RKO (cell line): ENCODE data around the gene OSBPL10.

ENCODE experiments used
- DNase-seq: peaks from one replicate; pipeline ENCODE4 v3.0.0-alpha.2; 2016; ENCODE audit warnings: low spot score

The OSBPL10 gene

DNA sequence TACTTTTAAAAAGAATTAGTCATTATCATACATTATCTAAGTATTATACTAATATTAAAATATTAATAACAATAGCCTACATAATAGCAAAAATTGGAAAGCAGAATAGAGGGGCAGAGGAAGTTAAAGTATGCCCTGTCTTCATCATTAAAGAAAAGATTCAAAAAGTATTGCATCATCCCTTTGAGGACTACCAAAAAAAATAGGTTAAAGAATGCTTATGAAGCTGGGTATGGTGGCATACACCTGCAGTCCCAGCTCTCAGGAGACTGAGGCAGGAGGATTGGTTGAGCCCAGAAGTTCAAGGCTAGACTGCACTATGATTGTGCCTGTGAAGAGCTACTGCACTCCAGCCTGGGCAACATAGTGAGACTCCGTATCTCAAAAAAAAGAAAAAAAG, 240.7 kb downstream of the OSBPL10 start:
- no peak for DNase-seq

GRCh38 chr3:31738412-31738811, 242.7 kb downstream of the OSBPL10 start:
- DNase-seq: no peak

DNA sequence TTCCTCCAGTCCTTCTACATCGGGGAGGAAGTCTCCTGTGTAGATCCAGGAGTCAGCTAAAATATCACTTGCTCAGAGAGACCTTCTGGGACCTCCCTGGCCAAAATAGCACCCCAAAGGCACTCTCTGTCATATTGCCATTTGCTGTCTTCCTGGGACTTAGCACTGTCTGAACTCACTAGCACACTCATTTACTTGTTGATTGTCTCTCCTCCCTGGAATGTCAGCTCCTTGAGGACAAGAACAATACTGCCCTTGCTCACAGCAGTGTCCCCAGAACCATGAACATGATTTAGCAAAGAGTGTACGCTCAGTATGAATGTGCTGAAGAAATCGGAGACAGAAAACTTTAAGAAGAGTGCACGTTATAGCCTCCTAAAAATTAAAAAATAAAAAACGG, 245.4 kb downstream of the OSBPL10 start:
- DNase-seq: no peak

- DNase-seq: no peak
These were observed 247.8 kb downstream of the OSBPL10 start for GRCh38 chr3:31733234-31733667.

GRCh38 chr3:31732548-31732947, 248.5 kb downstream of the OSBPL10 start:
- no peak for DNase-seq

DNA sequence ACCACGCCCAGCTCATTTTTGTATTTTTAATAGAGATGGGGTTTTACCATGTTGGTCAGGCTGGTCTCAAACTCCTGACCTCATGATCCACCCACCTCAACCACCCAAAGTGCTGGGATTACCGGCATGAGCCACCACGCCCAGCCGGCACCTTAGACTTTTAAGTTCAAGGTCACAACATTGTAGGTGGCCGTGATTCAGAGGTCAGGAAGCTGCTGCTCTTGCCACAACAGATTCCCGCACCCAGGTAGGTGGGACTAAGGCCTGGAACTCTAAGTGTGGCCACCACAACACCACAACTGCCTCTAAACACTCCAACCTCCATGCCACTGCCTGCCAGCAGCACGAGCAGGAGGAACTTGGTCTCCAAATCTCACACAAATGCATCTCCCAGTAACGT, 251.5 kb downstream of the OSBPL10 start:
- DNase-seq: no peak

- no peak for DNase-seq
These were observed 252.0 kb downstream of the OSBPL10 start for GRCh38 chr3:31729082-31729481.

GRCh38 chr3:31728403-31728802, 252.7 kb downstream of the OSBPL10 start:
- no peak for DNase-seq

DNA sequence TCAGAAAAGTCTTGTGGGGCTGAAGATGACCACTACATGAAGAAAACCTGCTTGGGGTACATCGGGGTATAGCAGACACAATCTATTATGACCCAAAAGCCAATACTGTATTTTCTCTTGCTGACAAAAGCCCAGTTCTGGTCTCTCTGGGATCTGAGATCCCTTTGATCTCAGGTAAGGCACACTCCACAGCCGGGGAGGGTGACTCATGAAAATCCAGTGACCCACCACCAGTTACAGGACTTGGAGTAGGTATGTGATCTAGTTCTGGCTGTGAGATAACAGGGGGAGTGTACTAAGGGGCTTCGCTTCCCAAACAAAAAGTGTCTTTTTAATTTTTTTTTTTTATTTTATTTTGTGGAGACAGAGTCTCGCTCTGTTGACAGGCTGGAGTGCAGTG, 255.1 kb downstream of the OSBPL10 start:
- no peak for DNase-seq

- DNase-seq: no peak
These were observed 255.5 kb downstream of the OSBPL10 start for GRCh38 chr3:31725568-31725967.

GRCh38 chr3:31724651-31725050, 256.4 kb downstream of the OSBPL10 start:
- peak; percentile 28 for DNase-seq

- DNase-seq: no peak
These were observed 256.9 kb downstream of the OSBPL10 start for GRCh38 chr3:31724116-31724515.

GRCh38 chr3:31723701-31724100, 257.4 kb downstream of the OSBPL10 start:
- DNase-seq: no peak

GRCh38 chr3:31721676-31722075, 259.4 kb downstream of the OSBPL10 start:
- DNase-seq: no peak

DNA sequence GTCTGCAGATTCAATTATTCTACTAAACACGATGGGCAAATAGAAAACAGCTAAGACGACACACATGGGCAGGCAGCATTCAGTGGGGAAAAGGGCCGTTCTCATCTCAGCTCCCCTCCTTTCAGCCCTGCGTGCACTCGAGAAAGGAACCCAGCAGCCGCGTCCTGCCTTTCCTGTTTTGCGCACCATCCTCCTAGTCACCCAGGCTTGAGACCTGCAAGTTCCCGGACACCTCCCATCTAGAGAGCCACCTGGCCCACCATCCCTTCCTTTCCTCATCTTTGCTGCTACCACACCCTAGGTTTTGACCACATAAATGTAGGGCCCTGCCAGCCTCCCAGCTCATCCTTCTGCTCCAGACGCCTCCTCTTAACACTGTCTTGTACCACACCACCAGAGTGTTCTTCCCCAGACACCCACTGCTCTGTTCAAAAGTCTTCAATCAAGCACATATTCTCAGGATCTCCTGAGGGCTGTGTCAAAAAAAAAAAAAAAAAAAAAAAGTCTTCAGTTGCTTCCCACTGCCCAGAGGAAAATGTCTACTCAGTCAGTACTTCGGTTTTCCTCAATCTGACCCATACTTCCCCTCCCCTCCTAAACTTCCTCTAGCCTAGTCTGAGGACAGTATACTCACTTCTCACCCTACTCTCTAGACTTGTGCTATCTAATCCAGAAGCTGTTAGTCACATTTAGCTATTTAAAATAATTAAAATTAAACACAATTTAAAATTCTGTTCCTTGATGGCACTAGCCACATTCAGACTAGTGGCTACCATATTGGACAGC, 266.4 kb downstream of the OSBPL10 start:
- no peak for DNase-seq

DNA sequence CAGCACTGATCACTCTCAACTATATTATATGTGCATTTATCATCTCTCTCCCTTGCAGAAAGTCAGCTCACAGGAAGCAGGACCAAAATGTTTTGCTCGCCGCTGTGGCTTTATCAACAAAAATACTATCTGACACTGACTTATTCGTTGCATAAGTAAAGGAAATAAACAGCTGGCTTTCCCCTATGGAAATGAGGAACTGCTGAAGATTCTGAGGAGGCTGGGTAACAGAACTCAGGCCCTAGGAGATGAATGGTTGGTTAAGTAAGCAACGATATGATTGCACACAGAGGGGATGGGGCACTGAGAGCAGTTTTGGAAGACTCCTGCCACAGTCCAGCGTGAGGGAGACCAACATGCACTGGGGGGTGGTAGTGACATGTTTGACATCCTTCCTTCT, 267.2 kb downstream of the OSBPL10 start:
- no peak for DNase-seq

- DNase-seq: no peak
These were observed 270.8 kb downstream of the OSBPL10 start for GRCh38 chr3:31710123-31710803.

DNA sequence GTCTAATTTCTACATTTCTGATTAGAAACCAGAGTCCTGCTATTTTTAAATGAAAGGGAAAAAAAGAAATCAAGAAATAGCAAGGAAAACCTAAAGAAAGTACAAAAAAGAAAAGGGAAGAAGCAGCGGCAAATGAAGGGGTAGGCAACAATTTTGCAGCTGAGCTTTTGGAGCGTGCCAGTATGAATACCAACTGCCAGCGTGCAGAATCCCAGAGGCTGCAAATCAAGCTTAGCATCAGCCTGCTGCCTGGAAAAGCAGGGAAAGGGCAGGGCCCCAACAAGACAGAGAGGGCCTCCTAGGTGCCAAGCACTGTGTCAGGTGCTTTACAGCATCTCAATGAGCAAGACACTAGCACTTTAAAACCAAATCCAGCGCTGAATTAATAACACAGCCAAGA, 271.5 kb downstream of the OSBPL10 start:
- no peak for DNase-seq

DNA sequence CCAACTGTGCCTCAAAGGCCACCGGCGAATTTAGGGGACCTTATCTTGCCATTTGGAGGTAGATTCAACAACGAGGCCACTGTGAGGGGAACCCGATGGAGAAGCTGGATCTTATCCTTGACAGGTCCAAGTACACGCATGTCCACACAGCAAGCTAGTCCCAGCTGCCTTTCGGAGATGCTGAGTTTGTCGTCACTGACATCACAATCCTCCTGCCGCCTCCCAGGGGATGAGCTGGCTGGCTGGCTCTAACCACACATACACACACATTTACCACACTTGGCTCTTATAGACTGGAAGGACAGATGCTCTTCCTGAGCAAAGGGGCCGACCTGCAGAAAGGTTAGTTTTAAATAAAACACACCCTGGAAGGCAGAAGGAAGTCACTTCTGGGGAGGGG, 272.1 kb downstream of the OSBPL10 start:
- no peak for DNase-seq

GRCh38 chr3:31707286-31707685, 273.8 kb downstream of the OSBPL10 start:
- no peak for DNase-seq

- no peak for DNase-seq
These were observed 275.3 kb downstream of the OSBPL10 start for GRCh38 chr3:31705736-31706135.

GRCh38 chr3:31704591-31705179, 276.4 kb downstream of the OSBPL10 start:
- peak; percentile 68 for DNase-seq

DNA sequence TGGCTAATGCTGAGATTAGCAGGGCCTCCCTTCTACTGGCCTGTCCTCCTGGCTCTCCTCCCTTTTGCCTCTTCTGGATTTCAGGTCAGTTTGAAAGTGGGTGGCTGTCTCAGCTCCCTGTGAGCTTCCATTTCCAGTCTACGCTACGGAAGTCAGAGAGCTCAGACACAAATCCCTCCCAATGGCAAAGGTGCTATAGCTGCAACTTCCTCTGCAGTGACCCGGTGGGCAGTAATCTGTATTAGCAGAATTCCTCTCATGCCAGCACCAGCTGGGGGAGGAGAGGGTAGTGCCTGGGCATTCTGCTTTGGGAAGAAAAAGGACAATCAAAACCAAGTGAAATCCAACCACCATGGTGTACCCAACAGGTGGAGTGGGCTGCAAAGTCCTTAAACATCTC, 276.9 kb downstream of the OSBPL10 start:
- no peak for DNase-seq
